Skeletal muscle satellite cell (primary cell): ENCODE measurements around the gene TLR8.
"Not testable (repeated sequence)": the region's sequence is repeated elsewhere in the genome, so short reads cannot be mapped to it uniquely, and the experiment has no call there.

ENCODE experiments used
- H3K27me3 ChIP-seq: 2 replicates; pipeline ENCODE4 v1.7.0; 2013; ENCODE audit warnings: low read length; ENCODE audit not compliant: control insufficient read depth, insufficient read depth
- H3K36me3 ChIP-seq: 2 replicates; pipeline ENCODE4 v1.7.0; 2013; ENCODE audit warnings: mild to moderate bottlenecking, control low read depth, low read length; ENCODE audit not compliant: insufficient read depth
- H3K4me1 ChIP-seq: 2 replicates; pipeline ENCODE4 v1.7.0; 2013; ENCODE audit warnings: low read length; ENCODE audit not compliant: control insufficient read depth, insufficient read depth
- H3K4me2 ChIP-seq: 2 replicates; pipeline ENCODE4 v1.7.0; 2013; ENCODE audit warnings: mild to moderate bottlenecking, low read length
- H3K4me3 ChIP-seq: 2 replicates; pipeline ENCODE4 v1.7.0; 2013; ENCODE audit warnings: low read length
- H3K9ac ChIP-seq: 2 replicates; pipeline ENCODE4 v1.7.0; 2013; ENCODE audit warnings: mild to moderate bottlenecking, low read depth, low read length, moderate library complexity
- H3K9me3 ChIP-seq: replicated peaks from 2 replicates; pipeline ENCODE4 v1.7.0; 2013; ENCODE audit warnings: mild to moderate bottlenecking, control low read depth, low read length

Gene TLR8

GRCh38 chrX:12958059-12958458 lies 51.6 kb downstream of the TLR8 start:
- Histone ChIP-seq H3K4me1 (peaks cover 17% of the 10 kb centered on the region), H3K9me3 (no peaks in the 10 kb centered on the region), H3K36me3 (no peaks in the 10 kb centered on the region), H3K4me2 (no peak overlapping the region), H3K27me3 (no peaks in the 10 kb centered on the region), H3K4me3 (no peak overlapping the region), H3K9ac (no peak overlapping the region)

GRCh38 chrX:12958461-12958860 lies 52.0 kb downstream of the TLR8 start:
- Histone ChIP-seq H3K9me3 (no peaks in the 10 kb centered on the region), H3K4me1 (peaks cover 17% of the 10 kb centered on the region), H3K36me3 (no peaks in the 10 kb centered on the region), H3K27me3 (no peaks in the 10 kb centered on the region), H3K9ac (no peak overlapping the region), H3K4me2 (no peak overlapping the region), H3K4me3 (no peak overlapping the region)

GRCh38 chrX:12961196-12961718 lies 54.8 kb downstream of the TLR8 start:
- H3K27me3 ChIP-seq: no peaks in the 10 kb centered on the region
- no peaks in the 10 kb centered on the region for H3K9me3 ChIP-seq
- H3K9ac ChIP-seq: no peak overlapping the region
- H3K36me3 ChIP-seq: no peaks in the 10 kb centered on the region
- H3K4me3 ChIP-seq: no peak overlapping the region
- no peak overlapping the region for H3K4me2 ChIP-seq
- H3K4me1 ChIP-seq: peaks cover 10% of the 10 kb centered on the region

GRCh38 chrX:12962041-12962504 lies 55.7 kb downstream of the TLR8 start:
- Histone ChIP-seq H3K9me3 (no peaks in the 10 kb centered on the region), H3K9ac (no peak overlapping the region), H3K4me1 (peaks cover 2% of the 10 kb centered on the region), H3K36me3 (no peaks in the 10 kb centered on the region), H3K4me2 (no peak overlapping the region), H3K27me3 (no peaks in the 10 kb centered on the region), H3K4me3 (no peak overlapping the region)

GRCh38 chrX:12963210-12963850 lies 56.9 kb downstream of the TLR8 start:
- H3K4me3 ChIP-seq, H3K4me2 ChIP-seq, H3K36me3 ChIP-seq, H3K4me1 ChIP-seq, H3K9me3 ChIP-seq, H3K27me3 ChIP-seq, H3K9ac ChIP-seq: not testable (repeated sequence)

- H3K9ac ChIP-seq: no peak overlapping the region
- no peaks in the 10 kb centered on the region for H3K36me3 ChIP-seq
- H3K4me1 ChIP-seq: peaks cover 1% of the 10 kb centered on the region
- no peaks in the 10 kb centered on the region for H3K9me3 ChIP-seq
- no peak overlapping the region for H3K4me3 ChIP-seq
- H3K4me2 ChIP-seq: no peak overlapping the region
- H3K27me3 ChIP-seq: no peaks in the 10 kb centered on the region
Measured at GRCh38 chrX:12965131-12965940, 58.9 kb downstream of the TLR8 start.

- H3K36me3 ChIP-seq: no peaks in the 10 kb centered on the region
- H3K27me3 ChIP-seq: no peaks in the 10 kb centered on the region
- H3K4me3 ChIP-seq: no peak overlapping the region
- no peak overlapping the region for H3K9ac ChIP-seq
- no peaks in the 10 kb centered on the region for H3K9me3 ChIP-seq
- no peak overlapping the region for H3K4me2 ChIP-seq
- H3K4me1 ChIP-seq: peaks cover 8% of the 10 kb centered on the region
Measured at GRCh38 chrX:12966151-12966550, 59.7 kb downstream of the TLR8 start.

- Histone ChIP-seq H3K9ac (no peak overlapping the region), H3K4me1 (peaks cover 9% of the 10 kb centered on the region), H3K36me3 (no peaks in the 10 kb centered on the region), H3K4me2 (no peak overlapping the region), H3K27me3 (no peaks in the 10 kb centered on the region), H3K4me3 (no peak overlapping the region), H3K9me3 (no peaks in the 10 kb centered on the region)
Measured at GRCh38 chrX:12967711-12968465, 61.5 kb downstream of the TLR8 start.

GRCh38 chrX:12970691-12971202 lies 64.3 kb downstream of the TLR8 start:
- Histone ChIP-seq H3K9ac (peak overlapping the region; percentile 58), H3K4me2 (no peak overlapping the region), H3K4me3 (no peak overlapping the region), H3K4me1 (peaks cover 16% of the 10 kb centered on the region), H3K9me3 (no peaks in the 10 kb centered on the region), H3K27me3 (no peaks in the 10 kb centered on the region), H3K36me3 (peaks cover 7% of the 10 kb centered on the region)

GRCh38 chrX:12971282-12972003 lies 65.0 kb downstream of the TLR8 start:
- peak overlapping the region; percentile 58 for H3K9ac ChIP-seq
- H3K4me3 ChIP-seq: no peak overlapping the region

GRCh38 chrX:12972243-12972642 lies 65.8 kb downstream of the TLR8 start:
- Histone ChIP-seq H3K36me3 (peaks cover 20% of the 10 kb centered on the region), H3K4me3 (no peak overlapping the region), H3K9me3 (no peaks in the 10 kb centered on the region), H3K4me2 (no peak overlapping the region), H3K9ac (no peak overlapping the region), H3K27me3 (no peaks in the 10 kb centered on the region), H3K4me1 (peaks cover 16% of the 10 kb centered on the region)

More at GRCh38 chrX:12971282-12972003, 65.0 kb downstream of the TLR8 start:
- H3K4me2 ChIP-seq: no peak overlapping the region
- no peaks in the 10 kb centered on the region for H3K27me3 ChIP-seq
- peaks cover 16% of the 10 kb centered on the region for H3K4me1 ChIP-seq
- H3K9me3 ChIP-seq: no peaks in the 10 kb centered on the region
- peaks cover 14% of the 10 kb centered on the region for H3K36me3 ChIP-seq
